ENCODE measurements around the gene RAB6B. TPM values are rescaled to one million over a fixed set of nuclear protein-coding genes. Genes with fewer than 3 reads are reported as not detected.

Gene RAB6B
- total and polyA plus RNA-seq, 2 of the 4 experiments (the other 2 are of a cell fraction) = 0.18 to 1.2 TPM

DNA sequence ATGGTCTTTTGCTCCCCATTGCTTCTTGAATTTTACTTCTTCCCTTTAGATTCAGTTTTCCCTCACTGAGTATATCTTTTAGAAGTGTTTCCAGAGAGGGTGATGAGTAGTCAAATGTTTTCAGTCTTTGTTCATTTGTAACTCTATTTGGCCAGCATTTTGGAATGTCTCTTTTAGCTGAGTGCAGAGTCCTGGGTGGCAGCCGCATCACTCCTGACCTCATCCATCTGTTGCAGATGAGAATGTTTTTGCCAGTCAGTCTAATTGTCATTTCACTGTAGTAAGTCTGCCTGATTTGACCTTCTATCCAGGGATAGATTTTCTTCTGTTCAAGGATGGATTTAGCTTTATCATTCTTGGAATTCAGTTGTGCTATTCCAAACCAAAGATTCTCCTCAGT lies 82.8 kb downstream of the RAB6B start:
- no peak overlapping the region for H2BK120ac ChIP-seq (ENCODE audit: low read depth, low read length)
- H2AK9ac ChIP-seq (replicated peaks; ENCODE audit: low read depth, low read length, poor library complexity) = no peak overlapping the region
- peak; percentile 54 for ATAC-seq (ENCODE audit: low read depth)
- H3K56ac ChIP-seq (ENCODE audit: extremely low read depth, insufficient read depth, low read length) = no peak overlapping the region
- 100% methylated on average over 1 of the region's 1 CpG; no CpG with 5 or more reads in 1 of the 2 experiments for WGBS, 2 experiments (ENCODE audit: extremely low coverage in 2 of 2, insufficient read length in 1 of 2)
- BruUV-seq (replicated peaks) = no TSS peak
- no peak overlapping the region for H3K4me2 ChIP-seq (ENCODE audit: low read depth, low read length)
- H4K20me1 ChIP-seq (ENCODE audit: insufficient read depth, low read length) = no peaks in the 10 kb centered on the region
- intact Hi-C loops (cut with micrococcal nuclease) (loop anchor here (10.0 kb wide), 1 partner anchor 382 kb away; no protein-coding TSS in a partner anchor), in situ Hi-C loops (cut with MboI; ENCODE audit: low sequenced_read_pairs) (loop anchor here (10.0 to 25.0 kb wide), 3 partner anchors 112 to 674 kb away; partner anchors contain the start of genes ANAPC13 and CEP63), dilution Hi-C loops (cut with HindIII; ENCODE audit: low sequenced_read_pairs, unreplicated experiment) (no loop called here)
- no peak overlapping the region for H2BK20ac ChIP-seq (ENCODE audit: low read depth, low read length)
- peaks cover 19% of the 10 kb centered on the region for H3K36me3 ChIP-seq (ENCODE audit: control insufficient read depth, insufficient read depth, low read length)
- H4K91ac ChIP-seq (ENCODE audit: insufficient read depth, low read depth, low read length) = no peak overlapping the region
- H2AFZ ChIP-seq (replicated peaks; ENCODE audit: low read length, poor library complexity) = no peak overlapping the region
- H3K4me1 ChIP-seq (ENCODE audit: control insufficient read depth, insufficient read depth, low read length) = no peaks in the 10 kb centered on the region
- no peak overlapping the region for H2BK5ac ChIP-seq (ENCODE audit: low read depth, low read length, poor library complexity, severe bottlenecking)
- POLR2A ChIA-PET (ENCODE audit: unreplicated experiment) = no interaction called here
- no peak overlapping the region for H3K4me3 ChIP-seq (ENCODE audit: insufficient read depth, low read depth, low read length)
- no peak overlapping the region for H4K8ac ChIP-seq (ENCODE audit: low read depth in 2 of 2, low read length in 2 of 2)
- H3K9me1 ChIP-seq (ENCODE audit: insufficient read depth, low read length) = no peaks in the 10 kb centered on the region; the same call in 1 of the 2 replicates
- H2BK15ac ChIP-seq (ENCODE audit: low read depth, low read length) = no peak overlapping the region
- peak; percentile 40 for DNase-seq
- no peak overlapping the region for H4K5ac ChIP-seq (ENCODE audit: low read depth, low read length)
- H3K9me3 ChIP-seq (ENCODE audit: control insufficient read depth, insufficient read depth, low read length) = no peaks in the 10 kb centered on the region
- no peak overlapping the region for H3K23ac ChIP-seq (ENCODE audit: low read depth, low read length)
- no peak overlapping the region for H3K4ac ChIP-seq (ENCODE audit: low read depth, low read length)
- no peak overlapping the region for H3K18ac ChIP-seq (ENCODE audit: low read depth, low read length)
- H3K27ac ChIP-seq (ENCODE audit: insufficient read depth, low read length) = no peak overlapping the region
- no peak overlapping the region for H2AK5ac ChIP-seq (ENCODE audit: low read depth, low read length)
- CTCF ChIA-PET = interaction anchor here (0.6 kb wide), 1 partner anchor 474 kb away, joined by 3 read pairs; no protein-coding TSS in a partner anchor
- peaks cover 12 to 13% of the 10 kb centered on the region in 2 experiments; a peak in 3 of 4 replicates for H3K79me1 ChIP-seq (ENCODE audit: low read depth in 1 of 2, low read length in 2 of 2)
- H3K14ac ChIP-seq (replicated peaks; ENCODE audit: low read depth, low read length) = no peak overlapping the region
- TF ChIP-seq, protein P1, sequence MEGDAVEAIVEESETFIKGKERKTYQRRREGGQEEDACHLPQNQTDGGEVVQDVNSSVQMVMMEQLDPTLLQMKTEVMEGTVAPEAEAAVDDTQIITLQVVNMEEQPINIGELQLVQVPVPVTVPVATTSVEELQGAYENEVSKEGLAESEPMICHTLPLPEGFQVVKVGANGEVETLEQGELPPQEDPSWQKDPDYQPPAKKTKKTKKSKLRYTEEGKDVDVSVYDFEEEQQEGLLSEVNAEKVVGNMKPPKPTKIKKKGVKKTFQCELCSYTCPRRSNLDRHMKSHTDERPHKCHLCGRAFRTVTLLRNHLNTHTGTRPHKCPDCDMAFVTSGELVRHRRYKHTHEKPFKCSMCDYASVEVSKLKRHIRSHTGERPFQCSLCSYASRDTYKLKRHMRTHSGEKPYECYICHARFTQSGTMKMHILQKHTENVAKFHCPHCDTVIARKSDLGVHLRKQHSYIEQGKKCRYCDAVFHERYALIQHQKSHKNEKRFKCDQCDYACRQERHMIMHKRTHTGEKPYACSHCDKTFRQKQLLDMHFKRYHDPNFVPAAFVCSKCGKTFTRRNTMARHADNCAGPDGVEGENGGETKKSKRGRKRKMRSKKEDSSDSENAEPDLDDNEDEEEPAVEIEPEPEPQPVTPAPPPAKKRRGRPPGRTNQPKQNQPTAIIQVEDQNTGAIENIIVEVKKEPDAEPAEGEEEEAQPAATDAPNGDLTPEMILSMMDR (conservative IDR thresholded peaks at IDR 0.05; ENCODE audit: low read depth, low read length) = no peak
- TF ChIP-seq SMC3 (IDR thresholded peaks at IDR 0.05; ENCODE audit: low read depth, low read length) = no peak
- TF ChIP-seq, protein P2, sequence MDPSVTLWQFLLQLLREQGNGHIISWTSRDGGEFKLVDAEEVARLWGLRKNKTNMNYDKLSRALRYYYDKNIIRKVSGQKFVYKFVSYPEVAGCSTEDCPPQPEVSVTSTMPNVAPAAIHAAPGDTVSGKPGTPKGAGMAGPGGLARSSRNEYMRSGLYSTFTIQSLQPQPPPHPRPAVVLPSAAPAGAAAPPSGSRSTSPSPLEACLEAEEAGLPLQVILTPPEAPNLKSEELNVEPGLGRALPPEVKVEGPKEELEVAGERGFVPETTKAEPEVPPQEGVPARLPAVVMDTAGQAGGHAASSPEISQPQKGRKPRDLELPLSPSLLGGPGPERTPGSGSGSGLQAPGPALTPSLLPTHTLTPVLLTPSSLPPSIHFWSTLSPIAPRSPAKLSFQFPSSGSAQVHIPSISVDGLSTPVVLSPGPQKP (IDR thresholded peaks at IDR 0.05; ENCODE audit: borderline replicate concordance, low read depth, low read length) = no peak
- TF ChIP-seq RFX5 (IDR thresholded peaks at IDR 0.05; ENCODE audit: low read depth, low read length) = no peak
- TF ChIP-seq MXI1 (IDR thresholded peaks at IDR 0.05; ENCODE audit: borderline replicate concordance, low read depth, low read length) = no peak
- no peaks in the 10 kb centered on the region for H3K27me3 ChIP-seq (ENCODE audit: control insufficient read depth, insufficient read depth, low read length)
- no peak overlapping the region for H3K9ac ChIP-seq (ENCODE audit: low read depth, low read length)
